HTERT RPE-1 (cell line): ENCODE data around the gene DMRTC1B.
"Not testable (repeated sequence)": the region's sequence is repeated elsewhere in the genome, so short reads cannot be mapped to it uniquely, and the experiment has no call there.

Experiments used
- in situ Hi-C: fragments of 300-500 bp; cut with MboI; formaldehyde crosslinking; loops from 4 replicates; pipeline ENCODE4 v1.14.3; 2020; ENCODE audit warnings: low sequenced_read_pairs

The DMRTC1B gene, protein sequence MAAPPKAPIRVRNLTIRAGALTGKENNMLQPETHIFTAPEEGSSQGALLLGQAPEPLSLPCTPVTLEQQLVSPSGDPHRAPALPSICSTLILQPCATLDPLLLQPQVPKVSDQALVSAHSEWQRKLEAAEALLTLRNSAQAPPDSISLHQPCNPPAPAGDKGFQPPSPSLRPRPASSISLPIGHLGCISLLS

DNA sequence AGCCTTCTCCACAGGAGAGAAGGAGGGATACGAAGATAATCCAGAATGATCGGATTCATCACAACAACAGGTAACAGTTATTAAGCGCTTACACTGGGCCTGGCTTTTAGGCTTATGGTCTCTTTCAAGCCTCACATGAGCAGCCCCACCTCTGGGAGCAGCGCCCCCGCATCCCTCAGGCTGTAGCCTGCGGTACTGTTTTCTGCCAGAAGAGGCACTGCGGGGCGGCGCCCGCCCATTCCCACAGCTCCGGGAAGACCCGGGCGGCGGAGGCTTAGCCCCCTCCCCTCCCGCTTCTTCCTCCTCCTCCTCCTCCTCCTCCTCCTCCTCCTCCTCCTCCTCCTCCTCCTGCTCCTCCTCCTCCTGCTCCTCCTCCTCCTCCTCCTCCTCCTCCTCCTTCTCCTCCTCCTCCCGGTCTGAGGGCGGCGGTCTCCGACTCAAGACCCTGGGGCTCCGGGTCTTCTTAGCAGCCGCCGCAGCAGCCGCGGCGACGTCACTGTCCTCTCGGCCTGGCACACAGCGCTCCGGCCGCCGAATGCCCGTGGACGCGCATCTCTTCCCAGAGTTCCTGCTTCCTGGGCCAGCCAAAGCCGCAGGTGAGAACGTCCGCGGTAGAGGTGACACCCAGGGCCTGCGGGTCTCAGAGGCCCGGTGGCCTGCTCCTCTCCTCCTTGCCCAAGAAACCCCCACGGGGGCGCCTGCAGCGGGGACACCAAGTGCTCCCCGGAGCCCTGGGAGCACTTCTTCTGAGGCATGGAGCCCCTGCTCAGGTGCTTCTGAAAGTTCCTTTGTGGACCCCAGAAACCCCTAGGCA lies at the start of gene DMRTC1B:
TSS of gene DMRTC1B (plus strand) at position 238 of the 814 bp plus-strand sequence. CDS start 68,246 bp downstream, outside the sequence.
- in situ Hi-C loops = not testable (repeated sequence)

DNA sequence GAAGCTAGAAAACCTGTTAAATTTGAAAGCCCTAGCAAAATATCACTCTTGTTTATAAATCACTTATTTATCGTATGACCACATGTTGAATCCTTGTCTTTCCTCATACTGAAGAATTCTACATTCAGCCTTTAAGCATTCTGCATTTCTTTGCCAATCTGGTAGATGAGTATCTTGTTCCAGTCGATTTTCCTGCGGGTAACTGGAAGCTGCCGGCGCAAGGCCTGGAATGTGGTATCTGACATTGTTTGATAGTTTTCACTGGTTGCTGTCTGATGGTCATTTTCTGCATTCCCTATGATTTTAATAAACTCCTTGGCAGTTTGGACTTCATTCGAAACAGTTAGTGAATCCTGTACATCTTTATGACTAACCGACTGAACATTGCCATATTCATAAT lies 48.8 kb upstream of the DMRTC1B start:
- in situ Hi-C loops = no loop called here

GRCh38 chrX:72733636-72734035 lies 43.1 kb upstream of the DMRTC1B start:
- in situ Hi-C loops = not testable (repeated sequence)

DNA sequence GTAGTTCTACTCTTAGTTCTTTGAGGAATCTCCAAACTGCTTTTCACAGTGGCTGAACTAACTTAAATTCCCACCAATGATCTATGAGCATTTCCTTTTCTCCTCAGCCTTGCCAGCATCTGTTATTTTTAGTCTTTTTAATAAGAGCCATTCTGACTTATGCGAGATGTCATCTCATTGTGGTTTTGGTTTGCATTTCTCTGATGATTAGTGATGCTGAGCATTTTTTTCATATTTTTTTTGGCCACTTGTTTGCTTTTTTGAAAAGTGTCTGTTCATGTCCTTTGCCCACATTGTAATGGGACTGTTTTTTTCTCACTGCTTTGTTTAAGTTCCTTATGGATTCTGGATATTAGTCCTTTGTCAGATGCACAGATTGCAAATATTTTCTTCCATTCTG lies 41.1 kb upstream of the DMRTC1B start:
- in situ Hi-C loops = no loop called here

- in situ Hi-C loops = not testable (repeated sequence)
Measured at GRCh38 chrX:72745546-72745945, 31.1 kb upstream of the DMRTC1B start.

DNA sequence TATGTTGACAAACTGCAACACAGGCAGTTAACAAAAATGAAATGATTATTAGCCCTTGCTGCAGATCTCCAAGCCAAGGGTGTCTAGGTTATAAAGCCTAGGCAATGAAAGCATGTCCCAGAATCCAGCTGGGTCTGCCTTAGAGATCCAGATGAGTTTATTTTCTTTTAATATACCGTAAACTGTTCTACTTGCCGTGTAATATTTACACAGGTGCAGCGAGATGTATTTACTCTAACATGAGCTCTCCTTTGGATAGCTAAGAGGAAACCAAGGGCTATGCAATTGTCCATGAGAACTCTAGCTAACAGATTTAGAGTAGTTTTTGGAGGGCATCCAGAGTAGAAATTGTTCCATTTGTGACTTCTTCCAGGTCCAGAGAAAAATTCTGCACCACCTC lies 28.1 kb upstream of the DMRTC1B start:
- in situ Hi-C loops = not testable (repeated sequence)

DNA sequence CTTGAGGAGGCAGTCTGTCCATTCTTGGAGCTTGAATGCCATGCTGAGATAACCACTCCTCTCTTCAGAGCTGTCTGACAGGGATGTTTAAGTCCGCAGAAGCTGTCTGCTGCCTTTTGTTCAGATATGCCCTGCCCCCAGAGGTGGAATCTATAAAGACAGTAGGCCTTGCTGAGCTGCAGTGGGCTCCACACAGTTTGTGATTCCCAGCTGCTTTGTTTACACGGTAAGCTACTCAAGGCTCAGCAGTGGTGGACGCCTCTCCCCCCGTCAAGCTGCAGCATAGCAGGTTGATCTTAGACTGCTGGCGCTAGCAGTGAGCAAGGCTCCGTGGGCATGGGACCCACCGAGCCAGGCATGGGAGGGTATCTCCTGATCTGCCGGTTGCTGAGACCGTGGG lies 16.2 kb upstream of the DMRTC1B start:
- in situ Hi-C loops = not testable (repeated sequence)

DNA sequence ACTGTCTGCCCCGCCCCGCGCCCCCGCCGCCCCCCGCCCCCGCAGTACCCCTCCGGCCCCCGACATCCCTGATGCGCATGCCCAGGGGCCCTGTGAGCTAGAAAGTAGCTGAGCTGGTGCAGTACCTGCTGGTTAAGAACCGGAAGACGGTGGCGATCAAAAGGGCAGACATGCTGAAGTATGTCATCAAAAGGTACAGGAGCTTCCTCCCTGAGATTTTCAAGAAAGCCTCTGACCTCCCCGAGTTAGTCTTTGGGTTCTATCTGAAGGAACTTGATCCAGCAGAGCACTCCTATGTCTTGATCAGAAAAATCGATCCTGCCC lies 739 bp downstream of the DMRTC1B start:
- in situ Hi-C loops = not testable (repeated sequence)

- in situ Hi-C loops = not testable (repeated sequence)
Measured at GRCh38 chrX:72778146-72778545, 1.5 kb downstream of the DMRTC1B start.

GRCh38 chrX:72782560-72782959 lies 5.9 kb downstream of the DMRTC1B start, which contains the start of gene FAM236B:
Gene FAM236B, minus strand, starts transcription at chrX:72782660. Its CDS starts 100 bp downstream, at chrX:72782560.
- in situ Hi-C loops = not testable (repeated sequence)

- in situ Hi-C loops = not testable (repeated sequence)
Measured at GRCh38 chrX:72783365-72783936, 6.8 kb downstream of the DMRTC1B start.

- in situ Hi-C loops = not testable (repeated sequence)
Measured at GRCh38 chrX:72783964-72784363, 7.3 kb downstream of the DMRTC1B start.

DNA sequence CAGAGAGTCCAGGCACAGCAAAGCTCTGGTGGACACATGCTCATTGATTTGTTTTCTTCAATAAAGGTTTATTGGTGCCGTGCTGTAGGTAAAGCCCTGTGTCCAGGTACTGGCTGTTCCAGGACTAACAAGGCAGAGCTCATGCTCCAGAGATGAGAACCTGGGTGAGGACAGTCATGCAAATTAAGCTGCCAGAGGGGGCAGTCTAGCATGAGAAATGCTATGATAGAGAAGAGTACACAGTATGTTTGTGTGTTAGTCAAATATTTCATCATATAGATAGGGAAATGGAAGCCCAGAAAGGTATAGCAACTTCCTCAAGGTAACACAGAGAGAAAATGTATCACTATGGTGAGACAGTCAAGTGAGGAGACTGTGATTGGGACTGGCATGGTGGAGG lies 11.5 kb downstream of the DMRTC1B start:
- in situ Hi-C loops = not testable (repeated sequence)

- in situ Hi-C loops = not testable (repeated sequence)
Measured at GRCh38 chrX:72790390-72790789, 13.7 kb downstream of the DMRTC1B start.

DNA sequence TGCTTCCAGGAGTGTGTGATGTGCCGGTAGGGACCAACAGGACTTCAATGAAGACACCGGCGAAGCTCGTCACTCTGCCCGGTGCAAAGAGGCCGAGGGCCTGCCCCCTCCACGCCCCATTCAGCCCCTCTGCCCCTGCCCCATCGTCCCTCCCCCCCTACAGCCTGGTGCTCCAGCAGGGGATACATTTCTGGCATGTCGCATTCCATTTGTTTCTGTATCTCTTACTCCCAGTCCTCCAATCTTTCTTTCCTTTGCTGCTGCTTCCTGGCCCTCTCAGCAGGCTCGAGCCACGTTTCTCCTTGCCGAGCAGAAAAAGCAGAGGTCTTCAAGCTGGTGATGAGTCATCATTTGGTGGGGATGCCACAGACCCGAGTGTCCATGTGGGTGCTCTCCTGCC lies 31.4 kb downstream of the DMRTC1B start, which contains the start of gene FAM236D:
TSS of gene FAM236D (minus strand) at position 101 of the 400 bp plus-strand sequence. CDS start at position 1, 100 bp downstream.
- in situ Hi-C loops = not testable (repeated sequence)

DNA sequence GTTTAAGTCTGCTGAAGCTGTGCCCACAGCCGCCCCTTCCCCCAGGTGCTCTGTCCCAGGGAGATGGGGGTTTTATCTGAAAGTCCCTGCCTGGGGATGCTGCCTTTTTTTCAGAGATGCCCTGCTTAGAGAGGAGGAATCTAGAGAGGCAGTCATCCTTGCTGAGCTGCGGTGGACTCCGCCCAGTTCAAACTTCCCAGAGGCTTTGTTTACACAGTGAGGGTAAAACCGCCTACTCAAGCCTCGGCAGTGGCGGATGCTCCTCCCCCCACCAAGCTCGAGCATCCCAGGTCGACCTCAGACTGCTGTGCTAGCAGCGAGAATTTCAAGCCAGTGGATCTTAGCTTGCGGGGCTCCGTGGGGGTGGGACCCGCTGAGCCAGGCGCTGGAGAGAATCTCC lies 54.0 kb downstream of the DMRTC1B start:
- in situ Hi-C loops = not testable (repeated sequence)

- in situ Hi-C loops = not testable (repeated sequence)
Measured at GRCh38 chrX:72837532-72837931, 60.8 kb downstream of the DMRTC1B start.

DNA sequence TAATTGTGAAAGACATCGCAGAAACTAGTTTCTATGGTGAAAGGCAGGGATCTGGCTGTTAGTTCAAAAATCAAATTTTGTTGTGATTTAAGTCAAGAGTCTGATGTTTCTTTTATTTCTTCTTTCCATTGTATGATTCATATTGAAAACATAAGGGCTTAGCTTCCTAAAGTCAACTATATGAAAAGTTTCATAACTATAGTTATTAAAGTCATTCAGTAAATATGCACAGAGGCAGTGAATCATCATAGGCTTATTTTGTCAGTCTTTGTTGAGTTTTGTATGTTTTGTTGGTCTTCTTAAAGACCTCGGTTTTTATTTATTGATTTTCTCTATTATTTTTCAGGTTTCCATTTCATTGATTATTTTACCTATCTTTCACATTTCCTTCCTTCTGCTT lies 106.2 kb downstream of the DMRTC1B start:
- in situ Hi-C loops = not testable (repeated sequence)

DNA sequence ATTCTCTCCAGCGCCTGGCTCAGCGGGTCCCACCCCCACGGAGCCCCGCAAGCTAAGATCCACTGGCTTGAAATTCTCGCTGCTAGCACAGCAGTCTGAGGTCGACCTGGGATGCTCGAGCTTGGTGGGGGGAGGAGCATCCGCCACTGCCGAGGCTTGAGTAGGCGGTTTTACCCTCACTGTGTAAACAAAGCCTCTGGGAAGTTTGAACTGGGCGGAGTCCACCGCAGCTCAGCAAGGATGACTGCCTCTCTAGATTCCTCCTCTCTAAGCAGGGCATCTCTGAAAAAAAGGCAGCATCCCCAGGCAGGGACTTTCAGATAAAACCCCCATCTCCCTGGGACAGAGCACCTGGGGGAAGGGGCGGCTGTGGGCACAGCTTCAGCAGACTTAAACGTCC lies 113.0 kb downstream of the DMRTC1B start:
- in situ Hi-C loops = not testable (repeated sequence)
